SK-N-SH (cell line): Measurements from ENCODE around the gene IFT74. TPM values are rescaled to one million over a fixed set of nuclear protein-coding genes. Genes with fewer than 3 reads are reported as not detected.

Source experiments
- CTCF ChIA-PET: fragments of 300-600, 350-600 bp; formaldehyde crosslinking; extraction: SDS; loops from one replicate; lab custom pipeline; 2021; lab: Yijun Ruan, JAX
- POLR2A ChIA-PET: fragments of 350-600 bp; sonication (Branson Sonifier 250); formaldehyde crosslinking; extraction: SDS; loops from one replicate; lab custom pipeline; 2020; ENCODE audit warnings: antibody characterized with exemption, inconsistent platforms; lab: Yijun Ruan, JAX
- DNase-seq: peaks from one replicate; pipeline ENCODE4 v3.0.0; 2012
- H2AFZ ChIP-seq: fragments of 200-600 bp; sonication (generic); 2 replicates; pipeline ENCODE4 v1.8.1; 2016; ENCODE audit warnings: antibody characterized with exemption, mild to moderate bottlenecking, low read depth
- H3F3A ChIP-seq: fragments of 200-600 bp; sonication (generic); replicated peaks from 2 replicates; pipeline ENCODE3; 2016; ENCODE audit warnings: antibody characterized with exemption, mild to moderate bottlenecking; ENCODE audit not compliant: insufficient read depth
- H3K27ac ChIP-seq, 2 experiments: fragments of 200-500 bp in 1 of 2; fragments of 200-600 bp in 1 of 2; sonication (Bioruptor generic) in 1 of 2; sonication (generic), shearing (Covaris generic) in 1 of 2; 2 replicates each; pipeline versions ENCODE4 v1.5.1 to v1.6.1; 2014 to 2016; ENCODE audit warnings: low read depth in 2 of 2, inconsistent platforms in 1 of 2, low read length in 1 of 2, mild to moderate bottlenecking in 1 of 2, mixed read lengths in 1 of 2
- H3K27me3 ChIP-seq: fragments of 200-600 bp; sonication (generic), shearing (Covaris generic); 2 replicates; pipeline ENCODE4 v1.6.1; 2016; ENCODE audit warnings: mixed run types; ENCODE audit not compliant: insufficient read depth
- H3K36me3 ChIP-seq, 2 experiments: fragments of 200-500 bp in 1 of 2; fragments of 200-600 bp in 1 of 2; sonication (Bioruptor generic) in 1 of 2; sonication (generic) in 1 of 2; replicated peaks in 1 of 2; 2 replicates each; pipeline versions ENCODE3 to v1.5.1; 2014 to 2016; ENCODE audit warnings: low read length in 1 of 2, mild to moderate bottlenecking in 1 of 2; ENCODE audit not compliant: insufficient read depth in 2 of 2, control insufficient read depth in 1 of 2
- H3K4me1 ChIP-seq, 2 experiments: fragments of 200-500 bp in 1 of 2; fragments of 200-600 bp in 1 of 2; sonication (Bioruptor generic) in 1 of 2; sonication (generic), shearing (Covaris generic) in 1 of 2; 2 replicates each; pipeline versions ENCODE4 v1.5.1 to v1.6.1; 2014 to 2016; ENCODE audit warnings: low read depth in 1 of 2, low read length in 1 of 2, mixed run types in 1 of 2; ENCODE audit not compliant: insufficient read depth in 2 of 2, control insufficient read depth in 1 of 2
- H3K4me2 ChIP-seq: fragments of 200-600 bp; sonication (generic), shearing (Covaris generic); 2 replicates; pipeline ENCODE4 v1.6.1; 2017; ENCODE audit warnings: mixed run types
- H3K4me3 ChIP-seq, 2 experiments: fragments of 200-500 bp in 1 of 2; fragments of 200-600 bp in 1 of 2; sonication (Bioruptor generic) in 1 of 2; sonication (generic), shearing (Covaris generic) in 1 of 2; 2 replicates each; pipeline versions ENCODE4 v1.5.1 to v1.8.1; 2014 to 2016; ENCODE audit warnings: low read depth in 2 of 2, inconsistent platforms in 1 of 2, low read length in 1 of 2, mild to moderate bottlenecking in 1 of 2, mixed read lengths in 1 of 2, moderate library complexity in 1 of 2
- H3K79me2 ChIP-seq: fragments of 200-600 bp; sonication (generic); 2 replicates; pipeline ENCODE4 v1.8.1; 2017; ENCODE audit warnings: mild to moderate bottlenecking; ENCODE audit not compliant: insufficient read depth
- H3K9ac ChIP-seq: fragments of 200-600 bp; sonication (generic); 2 replicates; pipeline ENCODE4 v1.6.1; 2017; ENCODE audit warnings: mixed run types
- H3K9me2 ChIP-seq: fragments of 200-600 bp; sonication (generic); 2 replicates; pipeline ENCODE4 v1.6.1; 2017; ENCODE audit warnings: mixed run types
- H3K9me3 ChIP-seq: fragments of 200-600 bp; sonication (generic); 2 replicates; pipeline ENCODE4 v1.6.1; 2017; ENCODE audit warnings: mixed run types, mild to moderate bottlenecking, moderate library complexity
- H4K20me1 ChIP-seq: fragments of 200-600 bp; sonication (generic); 2 replicates; pipeline ENCODE4 v1.6.1; 2017; ENCODE audit warnings: mild to moderate bottlenecking, mixed run types; ENCODE audit not compliant: insufficient read depth
- EP300 ChIP-seq, 2 experiments: IDR thresholded peaks; 2 replicates each; pipeline versions ENCODE4 v1.4.0 to v1.6.1; 2012; ENCODE audit warnings: borderline replicate concordance in 1 of 2, low read depth in 1 of 2, low read length in 1 of 2
- FOSL2 ChIP-seq: IDR thresholded peaks from 2 replicates; pipeline ENCODE4 v1.4.0; 2012; ENCODE audit warnings: low read depth, mild to moderate bottlenecking, moderate library complexity, borderline replicate concordance
- GATA2 ChIP-seq: sonication (generic); formaldehyde crosslinking; IDR thresholded peaks from 2 replicates; pipeline ENCODE4 v1.5.0; 2020; ENCODE audit warnings: mild to moderate bottlenecking, missing genetic modification reagents
- JUND ChIP-seq: IDR thresholded peaks from 2 replicates; pipeline ENCODE4 v1.4.0; 2012
- MXI1 ChIP-seq: IDR thresholded peaks from 2 replicates; pipeline ENCODE4 v1.6.1; 2012; ENCODE audit warnings: mild to moderate bottlenecking, low read depth, low read length, improper control_type of control experiment
- NFIC ChIP-seq: IDR thresholded peaks from 2 replicates; pipeline ENCODE4 v1.4.0; 2012; ENCODE audit warnings: borderline replicate concordance
- PBX3 ChIP-seq: IDR thresholded peaks from 2 replicates; pipeline ENCODE4; 2012
- POLR2AphosphoS5 ChIP-seq: IDR thresholded peaks from 2 replicates; pipeline ENCODE4 v1.6.1; 2012; ENCODE audit warnings: low read depth, low read length
- RFX5 ChIP-seq: IDR thresholded peaks from 2 replicates; pipeline ENCODE4 v1.6.1; 2012; ENCODE audit warnings: mild to moderate bottlenecking, improper control_type of control experiment, low read length
- RXRA ChIP-seq: IDR thresholded peaks from 2 replicates; pipeline ENCODE4 v1.4.0; 2012; ENCODE audit warnings: low read depth, mild to moderate bottlenecking, borderline replicate concordance
- TEAD4 ChIP-seq: IDR thresholded peaks from 2 replicates; pipeline ENCODE4 v1.4.0; 2012; ENCODE audit warnings: mild to moderate bottlenecking, borderline replicate concordance; ENCODE audit not compliant: insufficient read depth
- USF1 ChIP-seq: IDR thresholded peaks from 2 replicates; pipeline ENCODE4 v1.4.0; 2012; ENCODE audit warnings: low read depth, borderline replicate concordance
- YY1 ChIP-seq: IDR thresholded peaks from 2 replicates; pipeline ENCODE4 v1.4.0; 2012; ENCODE audit warnings: low read depth, mild to moderate bottlenecking
- WGBS: methylation state at CpG from one replicate; pipeline ENCODE4 v1.1.6; 2017; ENCODE audit warnings: low lambda C conversion rate; 5-methylcytosine and 5-hydroxymethylcytosine counted together
- polyA plus RNA-seq, 3 experiments: library from polyadenylated mRNA; depleted of rRNA; stranded (reverse); fragments of >200 nt; gene quantifications; 2 replicates each; pipeline ENCODE4 v1.2.3, GENCODE V29; 2012
- TF ChIP-seq, protein P1 (sequence below): fragments of 150-350 bp; IDR thresholded peaks from 2 replicates; pipeline ENCODE4 v1.6.1; 2017; ENCODE audit warnings: antibody characterized with exemption, low read length, low read depth, borderline replicate concordance
- TF ChIP-seq, protein P2 (sequence below): IDR thresholded peaks from 2 replicates; pipeline ENCODE4 v1.6.1; 2012; ENCODE audit warnings: mild to moderate bottlenecking, low read depth, low read length, moderate library complexity
- TF ChIP-seq, protein P3 (sequence below): fragments of 150-350 bp; IDR thresholded peaks from 2 replicates; pipeline ENCODE4 v1.6.1; 2016; ENCODE audit warnings: mild to moderate bottlenecking, low read depth, low read length

IFT74 gene
- polyA plus RNA-seq, 1 of the 3 experiments (the other 2 are of a cell fraction), result 6.3 TPM

DNA sequence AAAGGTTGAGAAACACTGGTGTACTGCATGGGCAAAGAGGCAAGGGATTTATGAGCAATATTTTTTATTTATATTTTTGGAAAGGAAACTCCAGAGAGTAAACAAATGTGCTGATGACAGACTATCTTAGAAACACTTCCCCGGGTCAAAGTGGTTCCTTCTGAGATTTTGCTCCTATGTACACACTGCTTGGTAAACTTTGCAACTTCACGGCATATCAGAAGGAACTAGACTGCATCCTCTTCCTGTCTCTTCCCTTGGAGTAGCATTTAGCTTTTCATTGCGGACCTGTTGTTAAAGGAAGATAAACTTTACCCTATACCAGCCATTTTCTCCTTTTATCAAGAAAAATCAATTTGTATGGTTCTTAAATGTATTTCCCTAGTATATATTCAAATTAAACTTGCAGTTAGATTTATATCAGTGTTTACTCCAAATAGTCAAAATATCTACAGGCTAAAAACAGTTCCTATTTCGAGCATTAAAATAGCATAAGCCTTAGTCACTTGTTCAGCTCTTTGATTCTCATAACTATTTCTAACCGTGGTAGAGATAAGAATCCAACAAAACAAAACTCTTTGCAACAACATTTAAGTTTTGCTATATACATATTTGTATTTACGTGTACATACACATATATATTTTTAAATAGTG, 97.3 kb downstream of the IFT74 start (continued):
- TF ChIP-seq, protein P1, sequence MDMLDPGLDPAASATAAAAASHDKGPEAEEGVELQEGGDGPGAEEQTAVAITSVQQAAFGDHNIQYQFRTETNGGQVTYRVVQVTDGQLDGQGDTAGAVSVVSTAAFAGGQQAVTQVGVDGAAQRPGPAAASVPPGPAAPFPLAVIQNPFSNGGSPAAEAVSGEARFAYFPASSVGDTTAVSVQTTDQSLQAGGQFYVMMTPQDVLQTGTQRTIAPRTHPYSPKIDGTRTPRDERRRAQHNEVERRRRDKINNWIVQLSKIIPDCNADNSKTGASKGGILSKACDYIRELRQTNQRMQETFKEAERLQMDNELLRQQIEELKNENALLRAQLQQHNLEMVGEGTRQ, result no peak
- TF ChIP-seq TEAD4, result no peak
- TF ChIP-seq RXRA, result no peak
- TF ChIP-seq, protein P2, sequence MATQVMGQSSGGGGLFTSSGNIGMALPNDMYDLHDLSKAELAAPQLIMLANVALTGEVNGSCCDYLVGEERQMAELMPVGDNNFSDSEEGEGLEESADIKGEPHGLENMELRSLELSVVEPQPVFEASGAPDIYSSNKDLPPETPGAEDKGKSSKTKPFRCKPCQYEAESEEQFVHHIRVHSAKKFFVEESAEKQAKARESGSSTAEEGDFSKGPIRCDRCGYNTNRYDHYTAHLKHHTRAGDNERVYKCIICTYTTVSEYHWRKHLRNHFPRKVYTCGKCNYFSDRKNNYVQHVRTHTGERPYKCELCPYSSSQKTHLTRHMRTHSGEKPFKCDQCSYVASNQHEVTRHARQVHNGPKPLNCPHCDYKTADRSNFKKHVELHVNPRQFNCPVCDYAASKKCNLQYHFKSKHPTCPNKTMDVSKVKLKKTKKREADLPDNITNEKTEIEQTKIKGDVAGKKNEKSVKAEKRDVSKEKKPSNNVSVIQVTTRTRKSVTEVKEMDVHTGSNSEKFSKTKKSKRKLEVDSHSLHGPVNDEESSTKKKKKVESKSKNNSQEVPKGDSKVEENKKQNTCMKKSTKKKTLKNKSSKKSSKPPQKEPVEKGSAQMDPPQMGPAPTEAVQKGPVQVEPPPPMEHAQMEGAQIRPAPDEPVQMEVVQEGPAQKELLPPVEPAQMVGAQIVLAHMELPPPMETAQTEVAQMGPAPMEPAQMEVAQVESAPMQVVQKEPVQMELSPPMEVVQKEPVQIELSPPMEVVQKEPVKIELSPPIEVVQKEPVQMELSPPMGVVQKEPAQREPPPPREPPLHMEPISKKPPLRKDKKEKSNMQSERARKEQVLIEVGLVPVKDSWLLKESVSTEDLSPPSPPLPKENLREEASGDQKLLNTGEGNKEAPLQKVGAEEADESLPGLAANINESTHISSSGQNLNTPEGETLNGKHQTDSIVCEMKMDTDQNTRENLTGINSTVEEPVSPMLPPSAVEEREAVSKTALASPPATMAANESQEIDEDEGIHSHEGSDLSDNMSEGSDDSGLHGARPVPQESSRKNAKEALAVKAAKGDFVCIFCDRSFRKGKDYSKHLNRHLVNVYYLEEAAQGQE, result no peak
- TF ChIP-seq JUND, result no peak
- no peak for TF ChIP-seq NFIC
- TF ChIP-seq RFX5, result no peak
- no peak for TF ChIP-seq POLR2AphosphoS5

DNA sequence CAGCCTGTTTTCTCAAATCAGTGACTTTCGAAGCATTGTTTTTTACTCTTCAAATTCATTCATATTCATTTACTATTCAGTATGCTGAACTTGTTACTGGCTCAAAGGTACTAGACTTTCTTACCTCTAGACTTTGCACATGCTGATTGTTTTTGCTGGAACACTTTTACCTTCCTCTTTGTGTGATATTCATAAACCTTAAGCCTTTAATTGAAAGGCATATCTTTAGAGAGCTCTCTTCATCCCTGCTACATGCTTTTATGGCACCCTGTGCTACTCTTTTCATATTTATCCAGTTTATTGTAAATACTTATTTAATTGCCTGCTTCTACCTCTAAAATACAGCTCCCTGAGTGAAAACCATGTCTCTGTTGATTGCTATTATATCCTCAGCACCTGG, 97.9 kb downstream of the IFT74 start:
- Histone ChIP-seq H3K79me2 (no peaks in the 10 kb centered on the region), H3K4me3 (no peak overlapping the region), H3K9me2 (no peaks in the 10 kb centered on the region), H2AFZ (no peak overlapping the region), H3K4me2 (no peak overlapping the region), H3K4me1 (no peaks in the 10 kb centered on the region; a peak in 1 of 4 replicates), H3F3A (no peaks in the 10 kb centered on the region), H3K27ac (no peak overlapping the region), H3K9me3 (no peaks in the 10 kb centered on the region), H3K27me3 (no peaks in the 10 kb centered on the region), H3K9ac (no peak overlapping the region), H3K36me3 (peaks cover 14 to 17% of the 10 kb centered on the region in 2 experiments), H4K20me1 (no peaks in the 10 kb centered on the region)
- no peak for DNase-seq
- 100% methylated on average over 1 of the region's 1 CpG for WGBS
- CTCF ChIA-PET, result interaction anchor here (1.5 kb wide), 1 partner anchor 21 kb away, joined by 3 read pairs; no protein-coding TSS in a partner anchor
- POLR2A ChIA-PET, result no interaction called here
- TF ChIP-seq GATA2 (no peak), EP300 (IDR thresholded peaks at IDR 0.05; ENCODE audit: borderline replicate concordance in 1 of 2, low read depth in 1 of 2, low read length in 1 of 2) (no peak), JUND (no peak), USF1 (no peak), PBX3 (no peak), MXI1 (no peak), YY1 (no peak), FOSL2 (no peak), POLR2AphosphoS5 (no peak), NFIC (no peak), RFX5 (no peak)
- TF ChIP-seq, protein P2, result no peak
- TF ChIP-seq, protein P3, sequence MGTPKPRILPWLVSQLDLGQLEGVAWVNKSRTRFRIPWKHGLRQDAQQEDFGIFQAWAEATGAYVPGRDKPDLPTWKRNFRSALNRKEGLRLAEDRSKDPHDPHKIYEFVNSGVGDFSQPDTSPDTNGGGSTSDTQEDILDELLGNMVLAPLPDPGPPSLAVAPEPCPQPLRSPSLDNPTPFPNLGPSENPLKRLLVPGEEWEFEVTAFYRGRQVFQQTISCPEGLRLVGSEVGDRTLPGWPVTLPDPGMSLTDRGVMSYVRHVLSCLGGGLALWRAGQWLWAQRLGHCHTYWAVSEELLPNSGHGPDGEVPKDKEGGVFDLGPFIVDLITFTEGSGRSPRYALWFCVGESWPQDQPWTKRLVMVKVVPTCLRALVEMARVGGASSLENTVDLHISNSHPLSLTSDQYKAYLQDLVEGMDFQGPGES, result no peak
- TF ChIP-seq, protein P1, result no peak
